Vagina (tissue), 2 donors: ENCODE data around the gene MASP2.

Experiments
- CTCF ChIP-seq, 3 experiments: fragments of 450-650 bp in 2 of 3; fragments of 200-600 bp in 1 of 3; sonication (generic) in 1 of 3; IDR thresholded peaks; one replicate each; pipeline ENCODE4 v1.5.1; 2017 to 2019; ENCODE audit warnings: antibody characterized with exemption in 3 of 3, mild to moderate bottlenecking in 2 of 3, moderate library complexity in 2 of 3
- POLR2A ChIP-seq, 2 donors: fragments of 450-650 bp; IDR thresholded peaks; one replicate each; pipeline ENCODE4 v1.6.1; 2017; ENCODE audit warnings: antibody characterized with exemption in 2 of 2, mild to moderate bottlenecking in 2 of 2, moderate library complexity in 2 of 2
- POLR2AphosphoS5 ChIP-seq, 2 donors: sonication (generic); formaldehyde crosslinking; IDR thresholded peaks; one replicate each; pipeline ENCODE4 v1.9.0; 2017; ENCODE audit warnings: antibody characterized with exemption in 2 of 2, mild to moderate bottlenecking in 2 of 2, low read depth in 1 of 2; ENCODE audit not compliant: insufficient read depth in 1 of 2

DNA sequence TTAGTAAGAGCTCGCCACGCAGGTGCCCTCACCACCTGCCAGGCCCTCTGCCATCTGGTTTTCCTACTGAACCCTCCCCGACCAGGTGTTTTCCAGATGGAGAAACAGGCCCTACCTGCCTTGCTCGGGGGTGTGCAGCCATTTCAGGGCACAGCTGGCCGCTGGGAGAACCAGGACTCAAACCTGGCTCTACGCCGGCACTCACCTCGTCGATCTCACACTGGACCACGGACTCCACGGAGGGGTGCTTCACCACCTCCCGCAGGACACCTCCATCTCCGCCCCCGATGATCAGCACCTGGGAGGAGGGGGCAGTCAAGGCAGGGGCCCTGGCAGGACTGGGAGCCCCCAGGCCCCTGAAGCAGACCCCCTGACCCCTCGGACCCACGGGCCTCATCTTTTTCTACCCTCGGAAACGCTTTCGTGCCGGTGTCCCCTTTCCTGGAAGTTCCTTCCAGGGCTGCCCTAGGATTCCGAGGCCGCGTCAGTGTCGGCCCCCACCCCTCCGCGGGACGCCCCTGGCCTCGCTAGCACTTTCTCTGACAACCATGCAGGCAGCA is 11.6 kb upstream of the MASP2 start:
- TF ChIP-seq POLR2A (IDR thresholded peaks at IDR 0.05) (no peak), CTCF (IDR thresholded peaks at IDR 0.05) (no peak), POLR2AphosphoS5 (IDR thresholded peaks at IDR 0.05; ENCODE audit: insufficient read depth in 1 of 2, low read depth in 1 of 2) (no peak)
